TTC549 (cell line): ENCODE data around the gene ZSCAN20.

Source experiments
- FAIRE-seq: peaks from 2 replicates; lab custom pipeline; 2012; peaks lifted over from hg19 to GRCh38; lab: Jason Lieb, UNC

The ZSCAN20 gene

DNA sequence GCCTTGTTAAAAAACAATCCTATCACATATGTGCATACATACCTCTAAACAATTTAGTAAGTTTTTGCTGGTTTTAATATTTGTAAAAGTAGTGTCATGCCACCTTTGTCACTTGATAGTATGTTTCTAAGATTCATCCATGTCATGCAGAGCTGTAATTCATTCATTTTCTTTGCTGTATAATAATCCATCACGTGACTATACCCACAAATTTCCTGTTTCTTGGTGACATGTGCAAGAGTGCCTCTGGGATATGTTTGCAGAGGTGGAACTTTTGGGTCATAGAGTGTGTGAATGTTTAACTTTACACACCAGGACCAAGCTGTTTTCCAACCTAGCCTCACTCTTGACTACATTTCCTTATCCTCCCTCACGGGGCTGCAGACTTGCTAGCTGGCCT, 62.9 kb downstream of the ZSCAN20 start:
- FAIRE-seq, result no peak

DNA sequence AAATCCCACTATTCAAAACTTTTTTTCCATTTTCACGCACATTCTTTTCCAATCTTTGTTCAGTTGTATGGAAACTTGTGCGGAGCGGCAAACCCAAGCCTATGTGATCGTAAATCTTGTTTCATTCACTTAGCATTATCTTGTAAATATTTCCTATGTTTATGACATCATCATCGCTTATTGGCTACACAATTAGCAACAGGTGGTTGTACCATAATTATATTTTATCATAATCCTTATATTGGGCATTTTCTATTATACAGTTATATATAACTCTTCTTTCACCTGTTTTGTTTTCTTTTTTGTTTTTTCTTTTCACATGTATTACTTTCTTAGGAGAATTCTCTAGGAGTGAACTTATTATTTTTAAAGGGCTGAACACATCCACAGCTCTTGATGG, 65.4 kb downstream of the ZSCAN20 start:
- FAIRE-seq, result no peak

DNA sequence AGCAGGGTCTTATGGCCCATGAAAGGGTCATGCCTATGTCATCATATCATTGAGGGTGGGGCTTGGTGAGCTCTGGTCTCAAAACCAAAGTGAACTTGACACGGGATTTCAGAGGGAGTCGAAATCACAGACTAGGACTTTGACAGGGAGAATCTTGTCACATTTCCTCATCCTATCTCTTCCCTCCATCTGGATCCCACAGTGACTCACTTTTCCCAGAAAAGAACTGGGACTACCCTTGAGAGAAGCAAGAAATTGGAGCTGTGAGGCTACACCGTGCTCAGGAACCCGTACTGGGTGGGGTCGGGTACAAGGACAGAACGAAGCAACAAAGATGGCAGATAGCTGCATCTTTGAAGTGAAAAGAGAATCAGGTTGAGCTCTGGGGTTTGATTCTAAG, 69.5 kb downstream of the ZSCAN20 start:
- FAIRE-seq, result no peak
